GM19463 (cell line): ENCODE results near the gene TRRAP.
A peak's percentile ranks its signal among the peaks of the same experiment; 100 is the strongest.
"Not testable (repeated sequence)": the region's sequence is repeated elsewhere in the genome, so short reads cannot be mapped to it uniquely, and the experiment has no call there.

ENCODE experiments used
- ATAC-seq: cut with Tn5 transposase; IDR thresholded peaks from one replicate; pipeline ENCODE4 v1.9.1; 2021; ENCODE audit warnings: mild to moderate bottlenecking, moderate library complexity; ENCODE audit not compliant: unreplicated experiment

TRRAP gene

DNA sequence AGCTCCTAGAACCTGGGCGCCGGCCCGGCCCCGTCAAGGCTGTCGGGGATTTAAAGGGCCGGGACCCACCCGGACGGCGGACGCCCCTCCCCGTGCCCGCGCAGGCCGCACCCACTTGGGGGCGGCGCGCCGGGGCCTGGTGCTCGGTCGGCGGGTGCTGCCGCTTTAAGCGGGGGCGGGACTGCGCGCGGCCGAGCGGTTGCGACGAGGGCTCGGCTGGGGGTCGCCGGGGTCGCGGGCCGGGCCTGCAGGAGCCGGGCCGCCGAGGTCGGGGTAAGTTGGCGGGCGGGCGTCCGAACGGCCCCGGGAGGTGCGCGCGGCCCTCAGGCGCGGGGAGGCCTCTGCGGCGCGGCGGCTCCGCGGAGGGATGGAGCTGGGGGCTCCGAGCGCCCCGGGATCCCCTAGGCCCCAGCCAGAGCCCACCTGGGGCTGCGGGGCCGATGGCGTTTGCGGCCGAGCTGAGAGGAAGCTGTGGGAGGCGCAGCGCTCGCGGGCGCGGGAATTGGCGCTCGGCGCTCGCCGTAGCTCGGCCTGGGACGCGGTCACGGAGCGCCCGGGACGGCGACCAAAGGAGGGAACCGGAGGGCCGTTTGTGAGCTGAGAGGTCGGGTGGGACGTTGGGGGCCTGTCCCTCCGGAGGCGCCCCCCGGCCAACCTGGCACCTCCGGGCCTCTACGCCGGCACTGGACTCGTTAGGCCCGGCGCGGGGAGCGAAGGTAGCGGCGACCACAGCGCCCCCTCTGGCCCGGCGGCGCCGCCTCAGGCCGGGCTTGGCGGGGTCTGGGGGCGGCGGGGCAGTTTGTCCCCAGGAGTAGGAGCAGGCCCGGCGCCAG is at the start of gene TRRAP:
Gene TRRAP (plus strand): TSS at position 168 of the 833 bp plus-strand sequence. CDS start 2,619 bp downstream, outside the sequence.
- ATAC-seq: peak; percentile 74

DNA sequence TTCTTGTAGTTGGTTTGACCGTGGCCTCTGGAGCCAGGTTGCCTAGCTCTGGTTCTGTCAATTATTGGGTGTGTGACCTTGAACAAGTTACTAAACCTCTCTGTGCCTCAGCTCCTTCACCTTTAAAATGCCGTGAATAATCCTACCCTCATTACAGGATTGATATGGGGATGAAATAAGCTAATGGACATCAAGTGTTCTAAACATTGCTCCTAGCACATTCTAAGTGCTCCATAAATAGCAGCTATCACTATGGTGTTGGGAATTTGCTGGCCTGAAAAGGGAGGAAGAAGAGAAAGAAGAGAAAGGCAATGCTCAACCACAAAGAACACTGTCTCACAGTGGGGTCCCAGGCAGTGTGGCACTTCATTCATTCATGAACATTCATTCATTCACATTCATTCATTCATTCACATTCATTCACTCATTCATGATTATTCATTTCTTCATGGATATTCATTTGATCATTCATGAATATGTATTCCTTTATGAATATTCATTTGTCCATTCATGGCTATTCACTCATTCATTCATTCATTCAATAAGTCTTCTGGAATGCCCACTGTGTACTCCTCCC is 47.3 kb upstream of the TRRAP start:
- ATAC-seq: no peak

DNA sequence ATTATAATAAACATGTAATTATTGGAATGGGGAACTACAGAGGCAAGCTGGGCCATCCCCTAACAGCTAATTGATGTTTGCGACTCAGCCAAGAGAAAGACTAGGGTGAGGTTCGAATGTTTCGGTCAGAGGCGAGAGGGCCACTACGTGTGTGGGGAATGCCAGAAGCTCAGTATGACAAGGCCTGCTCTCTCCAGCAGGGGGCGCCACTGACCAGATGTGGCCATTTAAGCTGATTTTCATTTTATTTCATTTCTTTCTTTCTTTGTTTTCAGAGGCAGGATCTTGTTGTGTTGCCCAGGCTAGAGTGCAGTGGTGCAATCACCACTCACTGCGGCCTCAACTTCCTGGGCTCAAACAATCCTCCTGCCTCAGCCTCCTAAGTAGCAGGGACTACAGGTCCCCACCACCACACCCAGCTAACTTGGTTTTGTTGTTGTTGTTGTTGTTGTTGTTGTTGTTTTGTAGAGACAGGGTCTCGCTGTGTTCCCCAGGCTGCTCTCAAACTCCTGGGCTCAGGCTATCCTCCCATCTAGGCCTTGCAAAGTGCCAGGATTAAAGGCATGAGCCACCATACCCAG is 46.6 kb upstream of the TRRAP start:
- no peak for ATAC-seq

DNA sequence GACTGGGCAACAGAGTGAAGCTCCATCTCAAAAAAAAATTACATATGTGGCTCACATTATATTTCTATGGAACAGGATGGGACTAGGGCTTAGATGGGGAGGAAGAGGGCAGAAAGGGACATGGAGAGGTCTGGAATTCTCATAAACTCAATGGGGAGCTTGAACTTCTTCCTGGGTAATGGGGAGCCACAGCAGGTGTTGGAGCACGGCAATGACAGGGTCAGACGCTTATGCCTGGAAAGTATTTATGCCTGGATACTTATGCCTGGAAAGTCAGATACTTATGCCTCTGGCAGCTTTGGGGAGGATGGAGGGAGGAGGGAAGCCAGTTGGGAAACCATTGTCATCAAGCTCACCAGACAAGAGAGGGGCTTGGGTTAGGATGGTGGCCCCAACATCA is 45.3 kb upstream of the TRRAP start:
- no peak for ATAC-seq

DNA sequence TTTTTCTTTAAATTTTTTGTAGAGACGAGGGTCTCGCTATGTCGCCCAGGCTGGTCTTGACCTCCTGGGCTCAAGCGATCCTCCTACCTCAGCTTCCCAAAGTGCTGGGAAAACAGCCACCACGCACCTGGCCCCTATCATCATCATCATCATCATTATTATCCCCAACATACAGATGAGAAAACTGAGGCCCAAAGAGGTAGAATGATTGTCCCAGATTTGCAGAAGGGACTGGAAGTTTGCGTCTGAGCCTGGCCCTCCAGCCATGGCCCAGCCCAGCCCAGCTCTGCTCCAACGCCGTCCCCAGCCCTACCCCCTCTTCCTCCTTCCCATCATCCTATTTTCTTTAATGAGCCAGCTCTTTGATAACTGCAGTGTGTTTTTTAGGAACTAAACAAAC is 43.4 kb upstream of the TRRAP start:
- ATAC-seq: no peak

DNA sequence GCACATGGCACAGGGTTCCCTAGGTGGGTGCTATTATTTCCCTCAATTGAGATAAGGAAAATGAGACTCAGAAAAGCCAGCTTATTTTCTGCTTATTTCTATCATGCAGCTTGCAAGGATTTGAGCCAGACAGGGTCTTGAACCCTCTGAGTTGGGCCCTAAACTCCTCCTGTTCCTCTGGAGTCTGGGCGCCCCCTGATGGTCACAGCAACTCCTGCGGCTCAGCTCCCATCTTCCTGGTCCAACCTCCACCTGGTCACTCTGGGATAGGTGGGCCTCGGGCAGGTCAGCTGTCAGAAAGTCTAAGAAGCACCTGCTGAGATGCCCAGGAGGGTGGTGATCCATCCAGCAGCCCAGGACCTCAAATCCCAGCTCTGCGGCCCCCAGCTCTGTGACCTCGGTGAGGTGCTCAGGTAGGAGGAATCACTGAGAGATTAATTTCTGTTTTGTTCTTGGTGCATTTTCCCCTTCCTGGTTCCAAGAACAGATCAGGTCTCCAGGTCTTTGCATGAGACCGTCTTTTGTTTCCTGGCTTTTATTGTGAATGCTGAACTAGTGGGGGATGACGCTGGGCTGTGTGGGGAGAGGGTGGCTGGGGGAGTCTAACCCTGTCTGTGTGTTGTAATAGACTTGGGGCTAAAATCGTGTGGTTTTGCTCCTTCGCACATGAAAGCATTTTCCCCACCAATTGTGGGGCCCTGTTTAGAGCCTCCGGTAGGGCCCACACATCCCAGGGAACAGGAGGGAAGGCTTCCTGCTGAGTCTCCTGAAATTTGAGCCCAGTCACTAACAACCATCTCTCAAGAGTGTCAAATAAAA is 41.3 kb upstream of the TRRAP start:
- ATAC-seq: no peak

DNA sequence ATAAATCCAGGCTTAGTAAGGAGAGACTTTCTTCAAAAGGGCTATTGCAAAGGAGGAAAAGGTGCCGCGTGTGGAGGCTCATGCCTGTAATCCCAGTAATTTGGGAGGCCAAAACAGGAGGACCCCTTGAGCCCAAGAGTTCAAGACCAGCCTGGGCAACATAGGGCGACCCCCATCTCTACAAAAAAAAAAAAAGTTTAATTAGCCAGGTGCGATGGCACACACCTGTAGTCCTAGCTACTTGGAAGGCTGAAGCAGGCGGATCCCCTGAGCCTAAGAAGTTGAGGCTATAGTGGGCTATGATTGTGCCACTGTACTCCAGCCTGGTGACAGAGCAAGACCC is 40.7 kb upstream of the TRRAP start:
- ATAC-seq: no peak

DNA sequence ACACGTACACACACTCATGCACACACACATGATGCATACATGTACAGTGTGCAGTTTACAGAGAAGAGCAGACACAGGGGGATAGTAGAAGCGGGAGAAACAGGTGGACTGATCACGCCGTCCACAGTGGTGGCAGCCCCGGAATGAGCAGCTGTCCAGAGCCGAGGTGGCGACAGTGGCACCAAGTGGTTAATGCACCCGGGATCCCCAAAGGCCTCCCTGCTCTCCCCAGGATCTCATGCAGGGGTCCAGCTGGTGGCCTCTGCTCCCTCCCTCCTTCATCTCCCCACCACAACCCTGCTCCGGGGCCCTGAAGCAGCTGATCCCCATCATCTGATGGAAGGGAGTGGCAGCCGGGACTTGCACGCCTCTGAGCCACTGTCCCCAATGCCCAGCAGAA is 38.2 kb upstream of the TRRAP start:
- no peak for ATAC-seq

DNA sequence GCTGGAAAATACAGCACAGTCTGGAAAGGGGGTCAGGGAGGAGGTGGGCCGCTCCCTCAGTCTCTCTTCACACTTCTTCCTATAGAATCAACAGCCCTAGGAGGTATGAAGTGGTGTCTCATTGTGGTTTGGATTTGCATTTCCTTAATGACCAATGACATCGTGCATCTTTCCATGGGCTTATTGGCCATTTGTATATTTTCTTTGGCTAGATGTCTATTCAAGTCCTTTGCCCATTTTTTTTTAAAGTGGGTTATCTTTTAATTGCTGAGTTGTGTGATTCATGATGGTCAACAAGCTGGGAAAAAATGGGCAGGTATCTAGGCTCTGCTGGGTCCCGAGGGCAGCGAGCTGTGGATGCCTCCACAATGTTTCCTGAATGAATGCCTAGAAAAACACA is 37.6 kb upstream of the TRRAP start:
- no peak for ATAC-seq

DNA sequence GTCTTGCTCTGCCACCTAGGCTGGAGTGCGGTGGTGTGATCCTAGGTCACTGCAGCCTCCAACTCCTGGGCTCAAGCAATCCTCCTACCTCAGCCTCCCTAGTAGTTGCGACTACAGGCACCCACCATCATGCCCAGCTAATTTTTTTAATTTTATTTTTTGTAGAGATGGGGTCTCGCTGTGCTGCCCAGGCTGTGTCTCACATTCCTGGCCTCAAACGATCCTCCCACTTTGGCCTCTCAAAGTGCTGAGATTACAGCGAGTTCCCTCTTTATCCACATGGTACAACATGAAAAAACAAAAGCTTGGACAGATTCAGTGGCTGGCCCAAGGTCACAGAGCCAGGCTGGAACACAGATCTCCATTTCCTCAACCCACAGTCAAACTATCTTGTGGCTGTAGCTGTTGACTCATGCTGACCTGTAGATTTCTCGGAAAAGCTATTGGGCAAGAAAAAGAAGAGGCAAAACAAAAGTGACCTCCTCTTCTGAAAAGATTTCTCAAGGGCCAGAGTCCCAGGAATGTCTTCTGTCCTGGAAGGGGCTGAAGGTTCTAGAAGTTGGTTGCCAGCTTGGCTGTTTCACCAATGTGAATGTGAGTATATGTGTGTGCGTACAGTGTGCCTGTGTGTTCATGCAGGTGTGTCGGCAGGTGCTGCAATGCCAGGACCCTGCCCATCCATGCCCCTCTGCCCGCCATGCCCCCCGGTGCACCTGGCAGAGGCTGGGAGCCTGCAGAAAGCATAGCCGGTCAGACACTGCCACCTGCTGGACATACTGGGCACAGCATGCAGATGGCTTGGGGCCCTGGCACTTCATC is 36.9 kb upstream of the TRRAP start:
- ATAC-seq: no peak

DNA sequence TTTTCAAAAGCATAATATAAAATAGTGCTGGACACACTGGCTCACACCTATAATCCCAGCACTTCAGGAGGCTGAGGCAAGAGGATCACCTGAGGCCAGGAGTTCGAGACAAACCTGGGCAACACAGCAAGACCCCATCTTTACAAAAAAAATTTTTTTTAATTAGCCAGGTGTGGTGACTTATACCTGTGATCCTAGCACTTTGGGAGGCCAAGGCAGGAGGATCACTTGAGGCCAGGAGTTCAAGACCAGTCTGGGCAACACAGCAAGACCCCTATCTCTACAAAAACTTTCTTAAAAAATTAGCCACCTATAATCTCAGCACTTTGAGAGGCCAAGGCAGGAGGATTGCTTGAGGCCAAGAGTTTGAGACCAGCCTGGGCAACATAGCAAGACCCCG is 35.8 kb upstream of the TRRAP start:
- ATAC-seq: not testable (repeated sequence)

DNA sequence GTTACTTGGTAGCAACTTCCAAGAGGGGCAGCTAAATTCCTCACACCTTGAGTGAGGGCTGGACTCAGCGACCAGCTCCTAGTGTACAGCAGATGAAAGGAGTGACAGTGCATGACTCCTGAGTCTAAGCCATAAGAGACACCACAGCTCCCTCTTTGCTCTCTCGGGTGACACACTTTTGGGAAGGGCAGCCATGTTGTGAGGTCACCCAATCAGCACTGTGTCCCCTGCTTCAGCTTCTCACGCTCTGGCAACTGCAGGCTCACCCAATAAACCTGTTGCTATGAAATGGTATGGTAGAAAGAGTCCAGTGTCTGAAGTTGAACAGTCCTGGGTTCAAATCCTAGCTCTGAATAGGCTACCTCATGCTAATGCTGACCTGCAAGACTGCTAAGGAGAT is 29.4 kb upstream of the TRRAP start:
- ATAC-seq: no peak

DNA sequence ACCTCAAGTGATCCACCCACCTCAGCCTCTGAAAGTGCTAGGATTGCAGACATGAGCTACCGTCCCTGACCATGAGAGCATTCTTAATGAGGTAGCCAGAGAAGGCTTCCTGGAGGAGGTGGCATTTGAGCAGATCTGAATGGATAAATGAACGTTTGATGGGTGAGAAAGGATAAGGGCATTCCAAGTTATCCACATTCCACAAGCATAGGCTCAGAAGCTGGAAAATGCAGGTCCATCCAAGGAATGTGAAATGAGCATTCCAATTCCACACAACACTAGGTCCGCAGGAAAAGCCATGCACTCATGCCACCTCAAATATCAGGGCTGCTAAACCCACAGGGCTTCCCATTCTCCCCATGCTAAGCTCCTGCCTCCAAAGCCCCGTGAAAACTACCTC is 25.5 kb upstream of the TRRAP start:
- ATAC-seq: no peak

DNA sequence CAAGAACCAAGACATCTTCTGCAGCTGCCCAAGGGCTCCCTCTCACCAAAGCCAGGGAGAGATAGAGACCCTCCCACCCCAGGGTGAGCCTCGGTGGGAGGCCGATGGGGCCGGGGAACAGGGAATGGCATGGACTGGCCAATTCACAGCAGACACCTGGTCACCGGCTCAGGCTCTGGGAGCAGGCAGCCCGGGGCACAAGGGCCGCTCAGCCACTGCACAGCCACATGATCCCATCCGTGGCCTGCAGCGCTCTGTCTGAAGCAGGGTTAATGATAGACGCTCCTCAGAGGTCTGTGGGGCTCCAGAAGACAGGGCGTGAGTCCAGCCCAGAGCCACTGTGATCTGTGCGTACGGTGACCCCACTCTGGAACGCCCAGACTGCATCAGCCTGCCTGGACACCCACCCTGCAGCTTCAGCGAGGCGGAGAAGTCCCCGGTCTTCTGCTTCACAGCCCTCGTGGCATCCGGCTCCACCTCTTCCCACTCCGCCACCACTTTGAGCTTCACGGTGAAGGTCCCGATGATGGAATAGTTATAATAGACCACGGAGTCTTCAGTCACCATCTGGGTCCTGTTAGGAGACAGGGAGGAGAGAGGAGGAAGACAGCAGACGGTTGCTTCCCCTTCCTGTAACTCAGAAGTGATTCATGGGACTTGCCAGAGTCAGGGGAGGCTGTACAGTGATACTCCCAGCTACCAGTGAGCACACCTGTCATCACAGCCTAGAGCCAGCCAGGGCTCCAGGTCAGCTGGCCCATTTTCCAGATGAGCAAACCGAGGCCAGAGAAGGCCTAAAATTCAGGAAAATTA is 22.5 kb upstream of the TRRAP start:
- no peak for ATAC-seq

DNA sequence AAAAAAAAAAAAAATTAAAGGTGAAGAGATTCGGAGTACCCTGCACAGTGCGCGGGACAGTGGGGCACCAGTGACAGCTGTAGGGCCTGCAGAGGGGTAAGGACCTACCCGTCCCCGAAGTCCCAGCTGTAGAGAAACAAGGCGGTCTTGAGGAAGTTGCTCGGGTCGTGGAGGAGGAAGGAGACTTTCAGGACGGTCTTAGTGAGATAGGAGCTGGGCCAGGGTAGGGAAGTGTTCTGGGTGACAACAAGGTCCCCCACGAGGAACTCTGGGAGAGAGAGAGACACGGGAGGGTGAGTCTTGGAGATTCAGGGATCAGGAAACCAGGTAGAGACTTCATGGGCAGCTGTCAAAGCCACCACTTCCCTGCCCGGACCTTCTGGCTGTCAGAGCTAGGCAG is 18.3 kb upstream of the TRRAP start:
- ATAC-seq: no peak

DNA sequence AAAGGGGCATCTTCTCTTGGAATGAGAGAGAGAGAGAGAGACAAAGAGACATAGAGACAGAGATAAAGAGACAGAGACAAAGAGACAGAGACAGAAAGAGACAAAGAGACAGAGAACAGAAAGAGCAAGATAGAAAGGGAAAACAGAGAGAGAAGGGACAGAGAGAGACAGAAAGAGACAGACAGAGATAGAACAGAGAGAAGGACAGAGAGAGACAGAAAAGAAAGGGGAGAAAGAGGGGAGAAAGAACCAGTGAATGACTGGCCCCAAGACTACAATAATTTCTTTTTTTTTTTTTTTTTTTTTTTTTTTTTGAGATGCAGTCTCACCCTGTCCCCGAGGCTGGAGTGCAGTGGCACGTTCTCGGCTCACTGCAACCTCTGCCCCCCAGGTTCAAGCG is 16.1 kb upstream of the TRRAP start:
- no peak for ATAC-seq

DNA sequence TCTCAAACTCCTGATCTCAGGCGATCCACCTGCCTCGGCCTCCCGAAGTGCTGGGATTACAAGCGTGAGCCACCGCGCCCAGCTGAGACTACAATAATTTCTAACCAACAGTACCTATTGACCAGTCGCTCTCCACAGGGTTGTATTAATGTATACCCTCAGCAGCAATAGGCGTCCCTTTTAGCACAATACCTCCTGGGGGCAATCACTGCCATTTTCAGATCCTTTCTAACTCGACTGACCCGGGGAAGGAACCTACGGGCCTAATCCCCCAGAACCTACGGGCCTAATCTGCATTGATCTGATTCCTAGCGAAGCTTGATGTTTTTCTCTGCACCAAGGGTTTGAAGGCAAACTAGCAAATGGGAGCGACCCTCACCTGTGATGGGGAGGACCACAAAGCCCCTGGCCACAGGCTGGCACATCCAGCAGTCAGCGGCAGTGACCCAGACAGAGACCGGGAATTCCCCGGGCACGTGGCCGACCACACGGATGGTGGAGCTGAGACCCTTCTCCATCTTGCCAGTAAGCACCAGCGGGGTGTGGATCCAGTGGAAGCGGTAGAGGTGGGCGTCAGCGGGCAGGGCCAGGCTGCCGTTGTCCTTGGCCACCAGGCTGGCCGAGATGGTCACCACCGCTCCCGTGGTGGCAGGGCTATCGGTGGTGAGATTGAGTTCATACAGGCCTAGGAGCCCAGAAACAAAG is 15.5 kb upstream of the TRRAP start:
- ATAC-seq: no peak

DNA sequence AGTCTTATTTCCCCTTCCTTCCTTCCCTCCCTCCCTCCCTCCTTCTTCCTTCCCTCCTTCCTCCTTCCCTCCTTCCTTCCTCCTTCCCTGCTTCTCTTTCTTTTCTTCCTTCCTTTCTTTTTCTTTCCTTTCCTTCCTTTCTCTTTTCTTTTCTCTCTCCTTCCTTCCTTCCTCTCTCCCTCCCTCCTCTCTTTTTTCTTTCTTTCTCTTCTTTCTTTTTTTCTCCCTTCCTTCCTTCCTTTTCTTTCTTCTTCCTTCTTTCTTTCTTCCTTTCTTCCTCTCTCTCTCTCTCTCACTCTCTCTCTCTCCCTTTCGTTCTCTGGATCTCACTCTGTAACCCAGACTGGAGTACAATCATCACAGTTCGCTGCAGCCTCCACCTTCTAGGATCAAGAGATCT is 14.7 kb upstream of the TRRAP start:
- ATAC-seq: no peak

DNA sequence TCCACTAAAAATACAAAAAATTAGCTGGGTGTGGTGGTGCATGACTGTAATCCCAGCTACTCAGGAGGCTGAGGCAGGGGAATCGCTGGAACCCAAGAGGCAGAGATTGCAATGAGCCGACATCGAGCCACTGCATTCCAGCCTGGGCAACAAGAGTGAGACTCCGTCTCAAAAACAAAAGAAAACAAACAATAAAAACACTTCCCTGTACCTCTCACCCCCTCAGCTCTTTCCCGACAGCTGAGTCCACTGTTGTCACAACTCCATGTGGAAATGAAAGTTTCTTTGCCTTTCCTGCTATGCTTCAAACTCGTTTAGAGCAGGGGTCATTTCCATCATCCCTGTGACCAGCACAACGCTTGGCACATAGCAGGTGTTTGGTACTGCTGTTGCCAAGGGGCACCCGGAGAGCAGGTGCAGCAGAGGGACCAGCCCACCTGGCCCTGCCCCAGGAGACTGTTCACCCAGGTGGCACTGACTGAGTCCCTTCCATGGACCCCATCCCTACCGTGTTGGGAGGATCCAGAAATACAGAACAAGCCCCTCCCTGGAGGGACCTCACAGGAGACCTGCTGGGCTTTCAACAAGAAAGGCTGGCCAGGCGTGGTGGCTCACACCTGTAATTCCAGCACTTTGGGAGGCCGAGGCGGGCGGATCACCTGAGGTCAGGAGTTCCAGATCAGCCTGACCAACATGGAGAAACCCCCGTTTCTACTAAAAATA is 13.4 kb upstream of the TRRAP start:
- no peak for ATAC-seq
